HepG2 (cell line): ENCODE data around the gene CNNM4. TPM values are rescaled to one million over a fixed set of nuclear protein-coding genes. Genes with fewer than 3 reads are reported as not detected.

ENCODE experiments used
- ATAC-seq: fragments of 200-7000 bp; cut with Tn5 transposase; 3 replicates; pipeline ENCODE4 v1.9.1; 2020; ENCODE audit warnings: mild to moderate bottlenecking, moderate library complexity
- BruUV-seq: library from RNA; stranded (reverse); fragments of 400-500 nt; replicated peaks from 2 replicates; lab custom pipeline; 2021; lab: Mats Ljungman, UMichigan
- CTCF ChIA-PET: fragments of 300-600 bp; formaldehyde crosslinking; extraction: SDS; loops from one replicate; lab custom pipeline; 2021; ENCODE audit warnings: low total read pairs, inconsistent platforms, low intra/inter-chr PET ratio; lab: Yijun Ruan, JAX
- POLR2A ChIA-PET: fragments of 350-600 bp; sonication (Branson Sonifier 250); formaldehyde crosslinking; loops from one replicate; lab custom pipeline; 2020; ENCODE audit warnings: antibody characterized with exemption, inconsistent platforms; lab: Yijun Ruan, JAX
- DNase-seq: peaks from one replicate; pipeline ENCODE4 v3.0.0-alpha.2; 2015; ENCODE audit warnings: low spot score
- FAIRE-seq: peaks from 3 replicates; lab custom pipeline; 2011; peaks lifted over from hg19 to GRCh38; lab: Jason Lieb, UNC
- H2AFZ ChIP-seq: one replicate; pipeline ENCODE4 v1.6.1; 2011; ENCODE audit warnings: low read length, inconsistent platforms
- H3K27ac ChIP-seq: fragments of 300-600 bp; 3 replicates; pipeline ENCODE4 v1.8.0; 2011; ENCODE audit warnings: mixed run types, mild to moderate bottlenecking, mixed read lengths, low read length, inconsistent platforms; ENCODE audit not compliant: insufficient read depth; ENCODE audit errors: extremely low read length
- H3K27me3 ChIP-seq, 2 experiments: fragments of 200-600 bp in 1 of 2; 2 replicates in 1 of 2; 3 replicates in 1 of 2; pipeline versions ENCODE4 v1.6.0 to v1.8.0; 2011; ENCODE audit warnings: low read length in 2 of 2, mild to moderate bottlenecking in 2 of 2, moderate library complexity in 2 of 2, inconsistent platforms in 1 of 2; ENCODE audit not compliant: insufficient read depth in 2 of 2, control insufficient read depth in 1 of 2
- H3K36me3 ChIP-seq, 2 experiments: fragments of 200-600 bp in 1 of 2; replicated peaks in 1 of 2; 2 replicates in 1 of 2; 3 replicates in 1 of 2; pipeline versions ENCODE4 v1.5.1 to v1.8.0; 2011; ENCODE audit warnings: low read length in 2 of 2, inconsistent platforms in 1 of 2; ENCODE audit not compliant: insufficient read depth in 2 of 2, control insufficient read depth in 1 of 2
- H3K4me1 ChIP-seq: 2 replicates; pipeline ENCODE4 v1.5.1; 2012; ENCODE audit warnings: low read length, inconsistent platforms; ENCODE audit not compliant: insufficient read depth
- H3K4me2 ChIP-seq: 2 replicates; pipeline ENCODE4 v1.6.0; 2011; ENCODE audit warnings: low read depth, low read length, inconsistent platforms
- H3K4me3 ChIP-seq, 3 experiments: fragments of 200-600 bp in 1 of 3; sonication (generic), shearing (Covaris generic) in 1 of 3; replicated peaks in 1 of 3; 2 replicates each; pipeline ENCODE4 v1.5.1; 2011 to 2016; ENCODE audit warnings: low read length in 3 of 3, inconsistent platforms in 2 of 3, low read depth in 2 of 3, mild to moderate bottlenecking in 2 of 3, control low read depth in 1 of 3, mixed read lengths in 1 of 3; ENCODE audit not compliant: insufficient read depth in 1 of 3
- H3K79me2 ChIP-seq: one replicate; pipeline ENCODE4 v1.6.1; 2011; ENCODE audit warnings: low read length, inconsistent platforms; ENCODE audit not compliant: insufficient read depth
- H3K9ac ChIP-seq: 2 replicates; pipeline ENCODE4 v1.6.0; 2011; ENCODE audit warnings: mild to moderate bottlenecking, low read depth, low read length, inconsistent platforms; ENCODE audit not compliant: insufficient read depth
- H3K9me3 ChIP-seq: 2 replicates; pipeline ENCODE4 v1.5.1; 2012; ENCODE audit warnings: mild to moderate bottlenecking, low read length
- H4K20me1 ChIP-seq: 2 replicates; pipeline ENCODE4 v1.6.0; 2011; ENCODE audit warnings: inconsistent platforms, mild to moderate bottlenecking, low read length, moderate library complexity; ENCODE audit not compliant: insufficient read depth
- AGO1 ChIP-seq: fragments of 200-400 bp; formaldehyde crosslinking; IDR thresholded peaks from 2 replicates; pipeline ENCODE4 v1.6.1; 2017; ENCODE audit warnings: mild to moderate bottlenecking, low read depth, low read length, moderate library complexity; ENCODE audit not compliant: poor library complexity, severe bottlenecking
- HMGA1 ChIP-seq: sonication (generic); formaldehyde crosslinking; conservative IDR thresholded peaks from 2 replicates; pipeline ENCODE4 v1.4.0; 2020; ENCODE audit warnings: missing genetic modification reagents
- HOXA7 ChIP-seq: sonication (generic); formaldehyde crosslinking; IDR thresholded peaks from 2 replicates; pipeline ENCODE4 v1.8.1; 2022; ENCODE audit warnings: mild to moderate bottlenecking, missing genetic modification reagents, moderate library complexity
- ISL2 ChIP-seq: sonication (generic); formaldehyde crosslinking; IDR thresholded peaks from 2 replicates; pipeline ENCODE4 v1.5.0; 2020; ENCODE audit warnings: missing genetic modification reagents
- NFE2 ChIP-seq: sonication (generic); formaldehyde crosslinking; IDR thresholded peaks from 2 replicates; pipeline ENCODE4 v1.4.0; 2020; ENCODE audit warnings: missing genetic modification reagents
- PHF21A ChIP-seq: sonication (generic); formaldehyde crosslinking; IDR thresholded peaks from 2 replicates; pipeline ENCODE4 v1.5.0; 2020; ENCODE audit warnings: mild to moderate bottlenecking, missing genetic modification reagents
- PRPF4 ChIP-seq: fragments of 200-400 bp; formaldehyde crosslinking; IDR thresholded peaks from 2 replicates; pipeline ENCODE4 v1.6.1; 2016; ENCODE audit warnings: low read length, low read depth; ENCODE audit not compliant: poor library complexity, severe bottlenecking
- RARG ChIP-seq: sonication (generic); formaldehyde crosslinking; IDR thresholded peaks from 2 replicates; pipeline ENCODE4 v1.4.0; 2020; ENCODE audit warnings: low read depth, mild to moderate bottlenecking, missing genetic modification reagents
- ZNF232 ChIP-seq: sonication (generic); formaldehyde crosslinking; IDR thresholded peaks from 2 replicates; pipeline ENCODE4 v1.4.0; 2020; ENCODE audit warnings: missing genetic modification reagents, borderline replicate concordance
- ZNF383 ChIP-seq: sonication (generic); formaldehyde crosslinking; IDR thresholded peaks from 2 replicates; pipeline ENCODE4 v1.4.0; 2020; ENCODE audit warnings: missing genetic modification reagents, mild to moderate bottlenecking, borderline replicate concordance
- WGBS: methylation state at CpG from one replicate; pipeline ENCODE4 v1.1.6; 2017; ENCODE audit warnings: low lambda C conversion rate; 5-methylcytosine and 5-hydroxymethylcytosine counted together
- in situ Hi-C: cut with HindIII; loops from 2 replicates; pipeline ENCODE4 v1.10.0; 2017; ENCODE audit warnings: low pct_unique_long_range_greater_than_20kb; ENCODE audit not compliant: extremely low pct_ligation_motif_present
- intact Hi-C: fragments of 100-400 bp; cut with micrococcal nuclease; formaldehyde crosslinking; loops from one replicate; pipeline ENCODE4 v1.10.0; 2022; ENCODE audit not compliant: unreplicated experiment
- polyA plus RNA-seq, 8 experiments: library from polyadenylated mRNA; depleted of rRNA in 3 of 8; stranded (reverse) in 7 of 8; unstranded in 1 of 8; fragments of >200 nt; fragmentation: Illumina TruSeq in 4 of 8; extraction: Trizol in 4 of 8; gene quantifications; 2 replicates each; pipeline versions ENCODE4 v1.2.1 to v1.2.3, GENCODE V29; 2011 to 2016; ENCODE audit warnings: low read depth in 4 of 8, missing spikeins in 1 of 8, mixed read lengths in 1 of 8; ENCODE audit not compliant: insufficient read depth in 1 of 8
- total RNA-seq, 5 experiments: library from RNA; depleted of rRNA; stranded (reverse); fragments of >200 nt; fragmentation: Illumina TruSeq; extraction: Trizol; gene quantifications; 2 replicates each; pipeline ENCODE4 v1.2.3, GENCODE V29; 2016; ENCODE audit warnings: low read depth in 1 of 5
- TF ChIP-seq, protein P1 (sequence below): sonication (generic); formaldehyde crosslinking; IDR thresholded peaks from 2 replicates; pipeline ENCODE4 v1.8.1; 2023; ENCODE audit warnings: mild to moderate bottlenecking, inconsistent platforms, moderate library complexity, missing genetic modification reagents, borderline replicate concordance
- TF ChIP-seq, protein P2 (sequence below): sonication (generic); formaldehyde crosslinking; IDR thresholded peaks from 2 replicates; pipeline ENCODE4 v1.5.1; 2020; ENCODE audit warnings: mild to moderate bottlenecking, moderate library complexity, missing genetic modification reagents
- TF ChIP-seq, protein P3 (sequence below): sonication (generic); formaldehyde crosslinking; IDR thresholded peaks from 2 replicates; pipeline ENCODE4 v1.9.0; 2021; ENCODE audit warnings: missing genetic modification reagents, borderline replicate concordance

The CNNM4 gene
- total and polyA plus RNA-seq, 2 of the 13 experiments (the other 11 are each of a cell fraction or from before 2014, with no cell fraction given) = 5.9 to 8.4 TPM

DNA sequence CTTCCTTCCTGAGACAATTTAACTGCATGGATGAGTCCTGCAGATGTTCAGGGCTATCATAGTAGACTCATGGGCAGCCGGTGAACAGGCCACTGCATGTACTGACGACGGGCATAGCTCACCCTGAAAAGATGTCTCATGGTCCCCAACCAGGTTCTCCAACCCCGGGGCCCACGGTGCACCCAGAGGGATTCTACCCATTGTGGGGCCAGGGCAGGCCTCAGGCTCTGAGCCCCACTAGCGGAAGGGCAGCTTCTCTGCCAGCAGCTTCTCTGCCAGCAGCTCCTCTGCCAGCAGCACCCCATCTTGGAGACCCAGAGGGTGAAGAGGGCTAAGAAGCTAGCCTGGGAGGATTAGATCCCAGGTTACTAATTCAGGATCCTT is 3.2 kb upstream of the CNNM4 start:
- Histone ChIP-seq H3K27ac (no peak overlapping the region), H3K79me2 (peaks cover 9% of the 10 kb centered on the region), H3K4me3 (no peak overlapping the region), H3K4me1 (peaks cover 38% of the 10 kb centered on the region), H3K36me3 (no peaks in the 10 kb centered on the region), H2AFZ (no peak overlapping the region), H4K20me1 (no peaks in the 10 kb centered on the region), H3K9me3 (no peaks in the 10 kb centered on the region), H3K27me3 (peaks cover 3 to 18% of the 10 kb centered on the region in 2 experiments; a peak in 3 of 5 replicates), H3K9ac (no peak overlapping the region), H3K4me2 (no peak overlapping the region)
- FAIRE-seq (no peak), DNase-seq (no peak), ATAC-seq (no peak)
- in situ Hi-C loops = no loop called here
- intact Hi-C loops = no loop called here
- BruUV-seq = no TSS peak
- TF ChIP-seq HOXA7 (CRISPR knock-in tag) (0 out of 2 replicates have a peak, but pooled peaks have one; percentile 44), NFE2 (CRISPR knock-in tag) (no peak)
- ChIA-PET CTCF (no interaction called here), POLR2A (interaction anchor here (1.5 kb wide), 1 partner anchor 120 kb away, joined by 4 read pairs; the partner anchor contains the start of gene KANSL3)
- 54% methylated on average over 6 of the region's 6 CpGs for WGBS

DNA sequence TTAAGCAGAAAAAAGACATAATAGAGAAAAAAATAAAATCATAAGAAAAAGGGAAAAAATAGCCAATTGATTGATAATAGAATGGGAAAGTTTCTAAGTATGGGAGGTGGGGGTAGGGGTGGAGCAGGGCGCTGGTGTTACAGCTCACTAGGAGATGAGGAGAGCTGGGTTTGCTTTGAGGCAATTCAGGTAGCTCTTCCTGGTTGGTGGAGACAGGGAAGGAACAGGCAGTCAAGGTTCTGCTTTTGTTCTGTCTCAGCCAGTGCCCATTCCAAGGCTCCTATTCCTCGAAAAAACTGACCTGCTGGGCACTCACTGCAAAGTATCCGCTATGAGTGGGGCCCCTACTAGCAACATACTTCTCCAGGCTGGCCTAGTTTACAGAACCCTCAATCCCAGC is 1.7 kb upstream of the CNNM4 start:
- DNase-seq = no peak
- CTCF ChIA-PET = no interaction called here
- 9% methylated on average over 3 of the region's 3 CpGs for WGBS
- TF ChIP-seq AGO1 (no peak), HMGA1 (CRISPR knock-in tag) (no peak), ZNF232 (CRISPR knock-in tag) (no peak), RARG (CRISPR knock-in tag) (no peak), ISL2 (CRISPR knock-in tag) (no peak), PRPF4 (no peak), PHF21A (CRISPR knock-in tag) (no peak), ZNF383 (CRISPR knock-in tag) (no peak)
- TF ChIP-seq, protein P1, sequence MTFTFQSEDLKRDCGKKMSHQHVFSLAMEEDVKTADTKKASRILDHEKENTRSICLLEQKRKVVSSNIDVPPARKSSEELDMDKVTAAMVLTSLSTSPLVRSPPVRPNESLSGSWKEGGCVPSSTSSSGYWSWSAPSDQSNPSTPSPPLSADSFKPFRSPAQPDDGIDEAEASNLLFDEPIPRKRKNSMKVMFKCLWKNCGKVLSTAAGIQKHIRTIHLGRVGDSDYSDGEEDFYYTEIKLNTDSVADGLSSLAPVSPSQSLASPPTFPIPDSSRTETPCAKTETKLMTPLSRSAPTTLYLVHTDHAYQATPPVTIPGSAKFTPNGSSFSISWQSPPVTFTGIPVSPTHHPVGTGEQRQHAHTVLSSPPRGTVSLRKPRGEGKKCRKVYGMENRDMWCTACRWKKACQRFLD = no peak
- TF ChIP-seq, protein P2, sequence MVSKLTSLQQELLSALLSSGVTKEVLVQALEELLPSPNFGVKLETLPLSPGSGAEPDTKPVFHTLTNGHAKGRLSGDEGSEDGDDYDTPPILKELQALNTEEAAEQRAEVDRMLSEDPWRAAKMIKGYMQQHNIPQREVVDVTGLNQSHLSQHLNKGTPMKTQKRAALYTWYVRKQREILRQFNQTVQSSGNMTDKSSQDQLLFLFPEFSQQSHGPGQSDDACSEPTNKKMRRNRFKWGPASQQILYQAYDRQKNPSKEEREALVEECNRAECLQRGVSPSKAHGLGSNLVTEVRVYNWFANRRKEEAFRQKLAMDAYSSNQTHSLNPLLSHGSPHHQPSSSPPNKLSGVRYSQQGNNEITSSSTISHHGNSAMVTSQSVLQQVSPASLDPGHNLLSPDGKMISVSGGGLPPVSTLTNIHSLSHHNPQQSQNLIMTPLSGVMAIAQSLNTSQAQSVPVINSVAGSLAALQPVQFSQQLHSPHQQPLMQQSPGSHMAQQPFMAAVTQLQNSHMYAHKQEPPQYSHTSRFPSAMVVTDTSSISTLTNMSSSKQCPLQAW (CRISPR knock-in tag) = no peak
- TF ChIP-seq, protein P3, sequence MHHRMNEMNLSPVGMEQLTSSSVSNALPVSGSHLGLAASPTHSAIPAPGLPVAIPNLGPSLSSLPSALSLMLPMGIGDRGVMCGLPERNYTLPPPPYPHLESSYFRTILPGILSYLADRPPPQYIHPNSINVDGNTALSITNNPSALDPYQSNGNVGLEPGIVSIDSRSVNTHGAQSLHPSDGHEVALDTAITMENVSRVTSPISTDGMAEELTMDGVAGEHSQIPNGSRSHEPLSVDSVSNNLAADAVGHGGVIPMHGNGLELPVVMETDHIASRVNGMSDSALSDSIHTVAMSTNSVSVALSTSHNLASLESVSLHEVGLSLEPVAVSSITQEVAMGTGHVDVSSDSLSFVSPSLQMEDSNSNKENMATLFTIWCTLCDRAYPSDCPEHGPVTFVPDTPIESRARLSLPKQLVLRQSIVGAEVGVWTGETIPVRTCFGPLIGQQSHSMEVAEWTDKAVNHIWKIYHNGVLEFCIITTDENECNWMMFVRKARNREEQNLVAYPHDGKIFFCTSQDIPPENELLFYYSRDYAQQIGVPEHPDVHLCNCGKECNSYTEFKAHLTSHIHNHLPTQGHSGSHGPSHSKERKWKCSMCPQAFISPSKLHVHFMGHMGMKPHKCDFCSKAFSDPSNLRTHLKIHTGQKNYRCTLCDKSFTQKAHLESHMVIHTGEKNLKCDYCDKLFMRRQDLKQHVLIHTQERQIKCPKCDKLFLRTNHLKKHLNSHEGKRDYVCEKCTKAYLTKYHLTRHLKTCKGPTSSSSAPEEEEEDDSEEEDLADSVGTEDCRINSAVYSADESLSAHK = no peak

More for the DNA sequence above, 1.7 kb upstream of the CNNM4 start:
- POLR2A ChIA-PET = interaction anchor here (1.3 to 1.7 kb wide), 2 partner anchors 58 to 60 kb away, joined by 6 to 7 read pairs; partner anchors contain the start of gene CNNM3
- FAIRE-seq (no peak), ATAC-seq (no peak)
- Histone ChIP-seq H3K79me2 (peaks cover 18% of the 10 kb centered on the region), H3K36me3 (no peaks in the 10 kb centered on the region), H3K4me2 (peak overlapping the region; percentile 89), H3K27me3 (peaks cover 3 to 14% of the 10 kb centered on the region in 2 experiments; a peak in 3 of 5 replicates), H3K9ac (no peak overlapping the region), H3K27ac (no peak overlapping the region), H3K4me3 (peak overlapping the region in 1 of 3 experiments; percentile 23; a peak in 2 of 6 replicates), H3K4me1 (peaks cover 54% of the 10 kb centered on the region), H4K20me1 (no peaks in the 10 kb centered on the region), H3K9me3 (no peaks in the 10 kb centered on the region), H2AFZ (peak overlapping the region; percentile 86)
- in situ Hi-C loops = no loop called here
- BruUV-seq = no TSS peak
- intact Hi-C loops = no loop called here
